ENCODE measurements around the gene OSTF1. TPM values are rescaled to one million over a fixed set of nuclear protein-coding genes. Genes with fewer than 3 reads are reported as not detected.

The OSTF1 gene
- total and polyA plus RNA-seq, 2 donors (not counting 3 experiments of a cell fraction or from before 2014, with no cell fraction given) = 23.5 to 70.9 TPM

- ChIA-PET POLR2A (no interaction called here), CTCF (interaction anchor here (1.0 to 1.2 kb wide), 3 partner anchors 13 to 80 kb away, joined by 3 to 6 read pairs (median 3); partner anchors contain the start of genes NMRK1 and OSTF1)
- no peaks in the 10 kb centered on the region for H3K9me1 ChIP-seq (replicated peaks; ENCODE audit: control insufficient read depth, extremely low read depth, insufficient read depth, low read length)
- dilution Hi-C loops (cut with MboI; ENCODE audit: extremely low pct_ligation_motif_present, low sequenced_read_pairs) = no loop called here
- H3K4me2 ChIP-seq (ENCODE audit: insufficient read depth, low read length) = no peak overlapping the region
- no peak overlapping the region for H3K4me3 ChIP-seq (replicated peaks in 1 of 3; ENCODE audit: insufficient read depth in 1 of 3, low read depth in 1 of 3, low read length in 3 of 3)
- H3K79me2 ChIP-seq (ENCODE audit: control insufficient read depth, insufficient read depth, low read length) = peaks cover 68% of the 10 kb centered on the region
- peaks cover 24% of the 10 kb centered on the region for H3K4me1 ChIP-seq (ENCODE audit: control insufficient read depth, extremely low read depth, insufficient read depth, low read length)
- no peaks in the 10 kb centered on the region for H3K36me3 ChIP-seq (ENCODE audit: control insufficient read depth in 2 of 2, extremely low read depth in 1 of 2, insufficient read depth in 2 of 2, low read length in 2 of 2)
- no peak overlapping the region for H3K9ac ChIP-seq (replicated peaks; ENCODE audit: extremely low read depth, insufficient read depth, low read length)
- intact Hi-C loops (cut with micrococcal nuclease) = loop anchor here (5.0 kb wide), 2 partner anchors 82 to 1352 kb away; partner anchors contain the start of gene GCNT1
- H3K27ac ChIP-seq (ENCODE audit: insufficient read depth, low read depth, low read length) = no peak overlapping the region
- no TSS peak for BruUV-seq (replicated peaks)
- no peak for DNase-seq (ENCODE audit: low read depth, low spot score)
- H3K9me3 ChIP-seq (replicated peaks; ENCODE audit: control insufficient read depth, insufficient read depth, low read length) = no peaks in the 10 kb centered on the region
- no peaks in the 10 kb centered on the region for H4K20me1 ChIP-seq (replicated peaks; ENCODE audit: control insufficient read depth, extremely low read depth, insufficient read depth, low read length)
- TF ChIP-seq MYC (IDR thresholded peaks at IDR 0.05; ENCODE audit: low read depth, low read length) (no peak), EZH2 (IDR thresholded peaks at IDR 0.05; ENCODE audit: borderline replicate concordance, low read depth, low read length, severe bottlenecking) (no peak), POLR2A (IDR thresholded peaks at IDR 0.05; ENCODE audit: low read depth, low read length) (no peak), FOS (IDR thresholded peaks at IDR 0.05; ENCODE audit: borderline replicate concordance, insufficient read depth, low read length) (no peak), MAX (IDR thresholded peaks at IDR 0.05; ENCODE audit: insufficient read depth, insufficient read length) (no peak), POLR2AphosphoS5 (IDR thresholded peaks at IDR 0.05; ENCODE audit: insufficient read depth, low read depth, low read length) (no peak), JUN (IDR thresholded peaks at IDR 0.05; ENCODE audit: borderline replicate concordance, insufficient read depth, insufficient read length, low read depth) (no peak), GATA2 (IDR thresholded peaks at IDR 0.05; ENCODE audit: insufficient read depth, insufficient read length, low read depth, low read length) (no peak)
- TF ChIP-seq, protein P1, sequence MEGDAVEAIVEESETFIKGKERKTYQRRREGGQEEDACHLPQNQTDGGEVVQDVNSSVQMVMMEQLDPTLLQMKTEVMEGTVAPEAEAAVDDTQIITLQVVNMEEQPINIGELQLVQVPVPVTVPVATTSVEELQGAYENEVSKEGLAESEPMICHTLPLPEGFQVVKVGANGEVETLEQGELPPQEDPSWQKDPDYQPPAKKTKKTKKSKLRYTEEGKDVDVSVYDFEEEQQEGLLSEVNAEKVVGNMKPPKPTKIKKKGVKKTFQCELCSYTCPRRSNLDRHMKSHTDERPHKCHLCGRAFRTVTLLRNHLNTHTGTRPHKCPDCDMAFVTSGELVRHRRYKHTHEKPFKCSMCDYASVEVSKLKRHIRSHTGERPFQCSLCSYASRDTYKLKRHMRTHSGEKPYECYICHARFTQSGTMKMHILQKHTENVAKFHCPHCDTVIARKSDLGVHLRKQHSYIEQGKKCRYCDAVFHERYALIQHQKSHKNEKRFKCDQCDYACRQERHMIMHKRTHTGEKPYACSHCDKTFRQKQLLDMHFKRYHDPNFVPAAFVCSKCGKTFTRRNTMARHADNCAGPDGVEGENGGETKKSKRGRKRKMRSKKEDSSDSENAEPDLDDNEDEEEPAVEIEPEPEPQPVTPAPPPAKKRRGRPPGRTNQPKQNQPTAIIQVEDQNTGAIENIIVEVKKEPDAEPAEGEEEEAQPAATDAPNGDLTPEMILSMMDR (IDR thresholded peaks at IDR 0.05; ENCODE audit: extremely low read depth in 1 of 2, insufficient read depth in 1 of 2, low read depth in 1 of 2, low read length in 2 of 2) = no peak
- FAIRE-seq = no peak
- no peak overlapping the region for H2AFZ ChIP-seq (ENCODE audit: low read depth, low read length)
- no peaks in the 10 kb centered on the region for H3K27me3 ChIP-seq (ENCODE audit: control insufficient read depth in 2 of 2, insufficient read depth in 2 of 2, low read length in 2 of 2)
These were observed 16.8 kb downstream of the OSTF1 start for GRCh38 chr9:75105019-75105540.
